H9 (cell line): ENCODE results near the gene HS6ST3. TPM values are rescaled to one million over a fixed set of nuclear protein-coding genes. Genes with fewer than 3 reads are reported as not detected.

Source experiments
- DNase-seq: peaks from one replicate; pipeline ENCODE4 v3.0.0-alpha.2; 2017
- H2AFZ ChIP-seq: one replicate; pipeline ENCODE4 v1.6.1; 2013; ENCODE audit warnings: mild to moderate bottlenecking, low read length, control low read depth, moderate library complexity
- H2AK5ac ChIP-seq: 2 replicates; pipeline ENCODE4 v1.6.1; 2013; ENCODE audit warnings: low read length, control low read depth, mixed read lengths; ENCODE audit not compliant: insufficient read length
- H2BK120ac ChIP-seq: one replicate; pipeline ENCODE4 v1.6.1; 2013; ENCODE audit warnings: low read depth, mild to moderate bottlenecking, low read length, control low read depth, inconsistent platforms; ENCODE audit not compliant: poor library complexity, severe bottlenecking
- H2BK12ac ChIP-seq: 2 replicates; pipeline ENCODE4 v1.6.1; 2013; ENCODE audit warnings: low read length, control low read depth, mixed read lengths, low read depth; ENCODE audit not compliant: insufficient read length
- H2BK15ac ChIP-seq: 2 replicates; pipeline ENCODE4 v1.6.1; 2013; ENCODE audit warnings: low read depth, low read length, control low read depth
- H2BK20ac ChIP-seq: one replicate; pipeline ENCODE4 v1.6.1; 2013; ENCODE audit warnings: low read depth, mild to moderate bottlenecking, low read length, control low read depth, inconsistent platforms; ENCODE audit not compliant: poor library complexity, severe bottlenecking
- H2BK5ac ChIP-seq: 2 replicates; pipeline ENCODE4 v1.6.1; 2013; ENCODE audit warnings: low read length, control low read depth, mixed read lengths; ENCODE audit not compliant: insufficient read length
- H3K14ac ChIP-seq: 2 replicates; pipeline ENCODE4 v1.6.1; 2013; ENCODE audit warnings: low read length, control low read depth; ENCODE audit not compliant: insufficient read depth
- H3K18ac ChIP-seq: 2 replicates; pipeline ENCODE4 v1.6.1; 2013; ENCODE audit warnings: low read depth, mild to moderate bottlenecking, mixed read lengths, low read length, control low read depth; ENCODE audit not compliant: insufficient read length
- H3K23ac ChIP-seq: 2 replicates; pipeline ENCODE4 v1.6.1; 2013; ENCODE audit warnings: low read length, control low read depth, mixed read lengths, low read depth; ENCODE audit not compliant: insufficient read length
- H3K23me2 ChIP-seq: 2 replicates; pipeline ENCODE4 v1.6.1; 2013; ENCODE audit warnings: low read depth, mild to moderate bottlenecking, mixed read lengths, low read length, control low read depth; ENCODE audit not compliant: insufficient read length, poor library complexity, severe bottlenecking
- H3K27ac ChIP-seq: 2 replicates; pipeline ENCODE4 v1.5.1; 2013; ENCODE audit warnings: low read length, control low read depth, mixed read lengths, low read depth; ENCODE audit not compliant: insufficient read length
- H3K27me3 ChIP-seq: 2 replicates; pipeline ENCODE4 v1.6.1; 2013; ENCODE audit warnings: low read length, control low read depth, inconsistent platforms; ENCODE audit not compliant: insufficient read depth
- H3K4ac ChIP-seq: 2 replicates; pipeline ENCODE4 v1.6.1; 2013; ENCODE audit warnings: low read depth, mild to moderate bottlenecking, control low read depth, inconsistent platforms, low read length, moderate library complexity
- H3K4me1 ChIP-seq: 2 replicates; pipeline ENCODE4 v1.6.1; 2013; ENCODE audit warnings: low read length, control low read depth, inconsistent platforms; ENCODE audit not compliant: insufficient read depth
- H3K4me2 ChIP-seq: 2 replicates; pipeline ENCODE4 v1.6.1; 2013; ENCODE audit warnings: low read length, control low read depth, mixed read lengths; ENCODE audit not compliant: insufficient read length, insufficient read depth
- H3K56ac ChIP-seq: 2 replicates; pipeline ENCODE4 v1.6.1; 2013; ENCODE audit warnings: low read depth, mild to moderate bottlenecking, mixed read lengths, low read length, control low read depth; ENCODE audit not compliant: insufficient read length
- H3K79me1 ChIP-seq: 2 replicates; pipeline ENCODE4 v1.6.1; 2013; ENCODE audit warnings: low read depth, mild to moderate bottlenecking, moderate library complexity, low read length, control low read depth, inconsistent platforms; ENCODE audit not compliant: insufficient read depth, poor library complexity, severe bottlenecking
- H3K79me2 ChIP-seq: 2 replicates; pipeline ENCODE4 v1.6.1; 2013; ENCODE audit warnings: low read length, control low read depth, inconsistent platforms; ENCODE audit not compliant: insufficient read depth
- H3K9ac ChIP-seq: 2 replicates; pipeline ENCODE4 v1.6.1; 2013; ENCODE audit warnings: low read length, control low read depth, mixed read lengths; ENCODE audit not compliant: insufficient read length; ENCODE audit errors: extremely low read depth
- H3K9me3 ChIP-seq: one replicate; pipeline ENCODE4 v1.6.1; 2013; ENCODE audit warnings: low read depth, low read length, inconsistent platforms; ENCODE audit not compliant: control insufficient read depth
- H3T11ph ChIP-seq: one replicate; pipeline ENCODE4 v1.6.1; 2013; ENCODE audit warnings: mild to moderate bottlenecking, low read length, control low read depth, inconsistent platforms
- H4K20me1 ChIP-seq: one replicate; pipeline ENCODE4 v1.6.1; 2013; ENCODE audit not compliant: control insufficient read depth, insufficient read length, insufficient read depth
- H4K5ac ChIP-seq: 2 replicates; pipeline ENCODE4 v1.6.1; 2013; ENCODE audit warnings: low read depth, mild to moderate bottlenecking, mixed read lengths, low read length, control low read depth; ENCODE audit not compliant: insufficient read length
- H4K8ac ChIP-seq: replicated peaks from 2 replicates; pipeline ENCODE4 v1.6.1; 2013; ENCODE audit warnings: low read length, control low read depth, mixed read lengths, low read depth; ENCODE audit not compliant: insufficient read length
- H4K91ac ChIP-seq: 2 replicates; pipeline ENCODE4 v1.6.1; 2013; ENCODE audit warnings: low read depth, mild to moderate bottlenecking, moderate library complexity, mixed read lengths, low read length, control low read depth; ENCODE audit not compliant: insufficient read length
- H3K27ac Mint-ChIP-seq, 3 experiments: 2 replicates in 2 of 3; 3 replicates in 1 of 3; pipeline ENCODE4 v1.8.0; 2020 to 2021; ENCODE audit warnings: mixed read lengths in 3 of 3, mild to moderate bottlenecking in 1 of 3, moderate library complexity in 1 of 3
- H3K27me3 Mint-ChIP-seq: 2 replicates; pipeline ENCODE4 v1.8.0; 2021; ENCODE audit warnings: low read depth, mild to moderate bottlenecking, moderate library complexity, mixed read lengths
- H3K36me3 Mint-ChIP-seq, 3 experiments: 2 replicates in 2 of 3; 3 replicates in 1 of 3; pipeline ENCODE4 v1.8.0; 2020 to 2021; ENCODE audit warnings: low read depth in 3 of 3, mixed read lengths in 3 of 3; ENCODE audit not compliant: insufficient read depth in 1 of 3
- H3K4me1 Mint-ChIP-seq, 2 experiments: 2 replicates each; pipeline ENCODE4 v1.8.0; 2020; ENCODE audit warnings: mixed read lengths in 2 of 2
- H3K4me3 Mint-ChIP-seq, 2 experiments: 2 replicates in 1 of 2; 3 replicates in 1 of 2; pipeline ENCODE4 v1.8.0; 2020 to 2021; ENCODE audit warnings: mild to moderate bottlenecking in 2 of 2, mixed read lengths in 2 of 2, moderate library complexity in 1 of 2
- H3K9me3 Mint-ChIP-seq, 2 experiments: 2 replicates in 1 of 2; 3 replicates in 1 of 2; pipeline ENCODE4 v1.8.0; 2020; ENCODE audit warnings: mild to moderate bottlenecking in 2 of 2, mixed read lengths in 2 of 2, moderate library complexity in 1 of 2
- CTCF ChIP-seq: fragments of 200-600 bp; sonication (generic); conservative IDR thresholded peaks from 3 replicates; pipeline ENCODE4 v1.8.0; 2021; ENCODE audit warnings: antibody characterized with exemption, mild to moderate bottlenecking
- WGBS: extraction: QIAGEN DNeasy Blood & Tissue Kit; methylation state at CpG from one replicate; pipeline ENCODE4 v1.1.7; 2013; ENCODE audit warnings: missing lambda C conversion rate, low lambda C conversion rate, mixed read lengths; ENCODE audit not compliant: insufficient read length; ENCODE audit errors: extremely low coverage; 5-methylcytosine and 5-hydroxymethylcytosine counted together
- total RNA-seq: library from RNA; stranded (reverse); gene quantifications from 2 replicates; pipeline ENCODE4 v1.2.1, GENCODE V29; 2021

Gene HS6ST3
- total RNA-seq, 1 experiment from 2014 or later, result 0.44 TPM

- no peaks in the 10 kb centered on the region for H3K79me1 ChIP-seq
- no peak overlapping the region for H3K23ac ChIP-seq
- WGBS, result no CpG with 5 or more reads among the region's 1 CpG
- Mint-ChIP-seq H3K9me3 (no peaks in the 10 kb centered on the region), H3K4me1 (peaks cover 11% of the 10 kb centered on the region in 2 experiments), H3K27me3 (no peaks in the 10 kb centered on the region), H3K27ac (no peak overlapping the region), H3K36me3 (no peaks in the 10 kb centered on the region), H3K4me3 (no peak overlapping the region)
- no peak overlapping the region for H2BK5ac ChIP-seq
- no peaks in the 10 kb centered on the region for H3K27me3 ChIP-seq
- H3K4ac ChIP-seq, result no peak overlapping the region
- H3K4me2 ChIP-seq, result no peak overlapping the region
- no peak overlapping the region for H4K8ac ChIP-seq
- no peaks in the 10 kb centered on the region for H3K79me2 ChIP-seq
- no peak overlapping the region for H2BK15ac ChIP-seq
- no peak overlapping the region for H2BK12ac ChIP-seq
- no peak overlapping the region for H3K14ac ChIP-seq
- no peak overlapping the region for H3K18ac ChIP-seq
- H2BK120ac ChIP-seq, result no peak overlapping the region
- H3K9ac ChIP-seq, result no peak overlapping the region
- H3T11ph ChIP-seq, result no peak overlapping the region
- TF ChIP-seq CTCF, result no peak
- no peak for DNase-seq
- H2BK20ac ChIP-seq, result no peak overlapping the region
- no peak overlapping the region for H2AFZ ChIP-seq
- H3K9me3 ChIP-seq, result no peaks in the 10 kb centered on the region
- H3K4me1 ChIP-seq, result peaks cover 2% of the 10 kb centered on the region; the same call in 1 of the 2 replicates
- H4K20me1 ChIP-seq, result no peaks in the 10 kb centered on the region
- H3K27ac ChIP-seq, result no peak overlapping the region
- H3K56ac ChIP-seq, result no peak overlapping the region
- H3K23me2 ChIP-seq, result no peaks in the 10 kb centered on the region
- H2AK5ac ChIP-seq, result no peak overlapping the region
- no peak overlapping the region for H4K5ac ChIP-seq
- H4K91ac ChIP-seq, result no peak overlapping the region
These were observed 411.0 kb downstream of the HS6ST3 start for GRCh38 chr13:96500953-96501352.
